ENCODE results near the gene CEP295NL.

DNA sequence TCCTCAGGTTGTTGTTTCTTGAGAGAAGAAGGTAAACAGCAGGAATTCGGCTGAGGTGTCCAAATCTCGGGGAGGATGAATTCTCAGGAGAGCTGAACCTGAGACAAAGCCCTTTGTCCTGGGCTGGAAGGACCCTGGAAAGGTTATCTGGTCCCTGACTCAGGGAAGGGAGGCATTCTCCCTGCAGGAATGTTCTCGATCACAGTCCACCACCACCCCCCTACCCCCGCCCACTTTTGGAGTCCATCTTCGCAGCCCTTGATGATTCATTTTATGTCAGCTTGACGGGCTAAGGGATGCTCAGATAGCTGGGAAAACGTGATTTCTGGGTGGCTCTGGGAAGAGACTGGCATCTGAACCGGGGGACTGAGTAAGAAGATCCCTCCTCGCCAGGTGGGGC is 1.4 kb upstream of the CEP295NL start:
- TF ChIP-seq, protein P1, sequence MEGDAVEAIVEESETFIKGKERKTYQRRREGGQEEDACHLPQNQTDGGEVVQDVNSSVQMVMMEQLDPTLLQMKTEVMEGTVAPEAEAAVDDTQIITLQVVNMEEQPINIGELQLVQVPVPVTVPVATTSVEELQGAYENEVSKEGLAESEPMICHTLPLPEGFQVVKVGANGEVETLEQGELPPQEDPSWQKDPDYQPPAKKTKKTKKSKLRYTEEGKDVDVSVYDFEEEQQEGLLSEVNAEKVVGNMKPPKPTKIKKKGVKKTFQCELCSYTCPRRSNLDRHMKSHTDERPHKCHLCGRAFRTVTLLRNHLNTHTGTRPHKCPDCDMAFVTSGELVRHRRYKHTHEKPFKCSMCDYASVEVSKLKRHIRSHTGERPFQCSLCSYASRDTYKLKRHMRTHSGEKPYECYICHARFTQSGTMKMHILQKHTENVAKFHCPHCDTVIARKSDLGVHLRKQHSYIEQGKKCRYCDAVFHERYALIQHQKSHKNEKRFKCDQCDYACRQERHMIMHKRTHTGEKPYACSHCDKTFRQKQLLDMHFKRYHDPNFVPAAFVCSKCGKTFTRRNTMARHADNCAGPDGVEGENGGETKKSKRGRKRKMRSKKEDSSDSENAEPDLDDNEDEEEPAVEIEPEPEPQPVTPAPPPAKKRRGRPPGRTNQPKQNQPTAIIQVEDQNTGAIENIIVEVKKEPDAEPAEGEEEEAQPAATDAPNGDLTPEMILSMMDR (IDR thresholded peaks at IDR 0.05): no peak
- TF ChIP-seq POLR2AphosphoS5 (IDR thresholded peaks at IDR 0.05; ENCODE audit: low read depth, low read length) (no peak), SIN3A (IDR thresholded peaks at IDR 0.05; ENCODE audit: borderline replicate concordance, insufficient read depth, low read depth, low read length) (no peak)
- TF ChIP-seq, protein P2, sequence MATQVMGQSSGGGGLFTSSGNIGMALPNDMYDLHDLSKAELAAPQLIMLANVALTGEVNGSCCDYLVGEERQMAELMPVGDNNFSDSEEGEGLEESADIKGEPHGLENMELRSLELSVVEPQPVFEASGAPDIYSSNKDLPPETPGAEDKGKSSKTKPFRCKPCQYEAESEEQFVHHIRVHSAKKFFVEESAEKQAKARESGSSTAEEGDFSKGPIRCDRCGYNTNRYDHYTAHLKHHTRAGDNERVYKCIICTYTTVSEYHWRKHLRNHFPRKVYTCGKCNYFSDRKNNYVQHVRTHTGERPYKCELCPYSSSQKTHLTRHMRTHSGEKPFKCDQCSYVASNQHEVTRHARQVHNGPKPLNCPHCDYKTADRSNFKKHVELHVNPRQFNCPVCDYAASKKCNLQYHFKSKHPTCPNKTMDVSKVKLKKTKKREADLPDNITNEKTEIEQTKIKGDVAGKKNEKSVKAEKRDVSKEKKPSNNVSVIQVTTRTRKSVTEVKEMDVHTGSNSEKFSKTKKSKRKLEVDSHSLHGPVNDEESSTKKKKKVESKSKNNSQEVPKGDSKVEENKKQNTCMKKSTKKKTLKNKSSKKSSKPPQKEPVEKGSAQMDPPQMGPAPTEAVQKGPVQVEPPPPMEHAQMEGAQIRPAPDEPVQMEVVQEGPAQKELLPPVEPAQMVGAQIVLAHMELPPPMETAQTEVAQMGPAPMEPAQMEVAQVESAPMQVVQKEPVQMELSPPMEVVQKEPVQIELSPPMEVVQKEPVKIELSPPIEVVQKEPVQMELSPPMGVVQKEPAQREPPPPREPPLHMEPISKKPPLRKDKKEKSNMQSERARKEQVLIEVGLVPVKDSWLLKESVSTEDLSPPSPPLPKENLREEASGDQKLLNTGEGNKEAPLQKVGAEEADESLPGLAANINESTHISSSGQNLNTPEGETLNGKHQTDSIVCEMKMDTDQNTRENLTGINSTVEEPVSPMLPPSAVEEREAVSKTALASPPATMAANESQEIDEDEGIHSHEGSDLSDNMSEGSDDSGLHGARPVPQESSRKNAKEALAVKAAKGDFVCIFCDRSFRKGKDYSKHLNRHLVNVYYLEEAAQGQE (IDR thresholded peaks at IDR 0.05; ENCODE audit: insufficient read depth in 1 of 2, low read depth in 2 of 2, low read length in 1 of 2): no peak

Measured in Panc1 (cell line).